HEK293 (cell line): ENCODE data around the gene MDM2.

Experiments used
- CTCF ChIA-PET: fragments of 350-600 bp; formaldehyde crosslinking; extraction: SDS; loops from one replicate; lab custom pipeline; 2021; ENCODE audit warnings: antibody characterized with exemption; lab: Yijun Ruan, JAX
- POLR2A ChIA-PET: fragments of 300-600 bp; formaldehyde crosslinking; extraction: SDS; loops from one replicate; lab custom pipeline; 2020; ENCODE audit warnings: antibody characterized with exemption, inconsistent platforms; lab: Yijun Ruan, JAX
- H3K27ac ChIP-seq: fragments of 200-500 bp; sonication (Bioruptor generic); 2 replicates; pipeline ENCODE4 v1.5.1; 2014; ENCODE audit warnings: low read depth, low read length, control low read depth, inconsistent platforms; ENCODE audit errors: extremely low read depth
- H3K36me3 ChIP-seq, 2 experiments: fragments of 200-500 bp in 1 of 2; sonication (Bioruptor generic) in 1 of 2; 1 replicate in 1 of 2; 2 replicates in 1 of 2; pipeline ENCODE4 v1.5.1; 2014 to 2017; ENCODE audit warnings: inconsistent platforms in 2 of 2, low read length in 2 of 2; ENCODE audit not compliant: control insufficient read depth in 2 of 2, insufficient read depth in 1 of 2
- H3K4me1 ChIP-seq: fragments of 200-500 bp; sonication (Bioruptor generic); 2 replicates; pipeline ENCODE4 v1.5.1; 2014; ENCODE audit warnings: mild to moderate bottlenecking, low read length, inconsistent platforms; ENCODE audit not compliant: control insufficient read depth, insufficient read depth
- H3K4me3 ChIP-seq: 2 replicates; pipeline ENCODE4 v1.5.1; 2011; ENCODE audit warnings: low read depth, mild to moderate bottlenecking, control low read depth, low read length, moderate library complexity
- H3K9me3 ChIP-seq: fragments of 200-500 bp; sonication (Bioruptor generic); 2 replicates; pipeline ENCODE4 v1.5.1; 2014; ENCODE audit warnings: low read depth, low read length, inconsistent platforms; ENCODE audit not compliant: control insufficient read depth, insufficient read depth
- KLF10 ChIP-seq: fragments of 450-650 bp; IDR thresholded peaks from 2 replicates; pipeline ENCODE4 v1.5.1; 2018; ENCODE audit warnings: missing biosample characterization, mild to moderate bottlenecking, missing genetic modification characterization
- KLF7 ChIP-seq: fragments of 450-650 bp; formaldehyde crosslinking; IDR thresholded peaks from 2 replicates; pipeline ENCODE4 v1.5.1; 2016; ENCODE audit warnings: missing biosample characterization, missing genetic modification characterization, borderline replicate concordance
- RBAK ChIP-seq: fragments of 450-650 bp; formaldehyde crosslinking; IDR thresholded peaks from 2 replicates; pipeline ENCODE4 v1.5.1; 2016; ENCODE audit warnings: missing biosample characterization, missing genetic modification characterization
- REPIN1 ChIP-seq: fragments of 450-650 bp; formaldehyde crosslinking; IDR thresholded peaks from 2 replicates; pipeline ENCODE4 v1.5.1; 2017; ENCODE audit warnings: missing biosample characterization, missing genetic modification characterization, low read depth
- ZBTB20 ChIP-seq: fragments of 450-650 bp; formaldehyde crosslinking; IDR thresholded peaks from 2 replicates; pipeline ENCODE4 v1.5.1; 2016; ENCODE audit warnings: missing biosample characterization, missing genetic modification characterization
- ZNF157 ChIP-seq: fragments of 450-650 bp; formaldehyde crosslinking; IDR thresholded peaks from 2 replicates; pipeline ENCODE4 v1.5.1; 2016; ENCODE audit warnings: missing biosample characterization, missing genetic modification characterization
- ZNF169 ChIP-seq: fragments of 450-650 bp; formaldehyde crosslinking; IDR thresholded peaks from 2 replicates; pipeline ENCODE4 v1.5.1; 2016; ENCODE audit warnings: missing biosample characterization, missing genetic modification characterization
- ZNF174 ChIP-seq: fragments of 450-650 bp; formaldehyde crosslinking; IDR thresholded peaks from 2 replicates; pipeline ENCODE4 v1.5.0; 2017; ENCODE audit warnings: missing biosample characterization, mild to moderate bottlenecking, missing genetic modification characterization
- ZNF404 ChIP-seq: fragments of 450-650 bp; formaldehyde crosslinking; IDR thresholded peaks from 2 replicates; pipeline ENCODE4 v1.5.1; 2017; ENCODE audit warnings: missing biosample characterization, missing genetic modification characterization
- ZNF518A ChIP-seq: fragments of 450-650 bp; formaldehyde crosslinking; conservative IDR thresholded peaks from 2 replicates; pipeline ENCODE4 v1.5.1; 2016; ENCODE audit warnings: low read depth, missing biosample characterization, missing genetic modification characterization
- ZNF521 ChIP-seq: fragments of 450-650 bp; formaldehyde crosslinking; IDR thresholded peaks from 2 replicates; pipeline ENCODE4 v1.5.1; 2017; ENCODE audit warnings: missing biosample characterization, mild to moderate bottlenecking, missing genetic modification characterization
- ZNF558 ChIP-seq: fragments of 450-650 bp; formaldehyde crosslinking; IDR thresholded peaks from 2 replicates; pipeline ENCODE4 v1.5.1; 2016; ENCODE audit warnings: missing biosample characterization, missing genetic modification characterization
- ZNF596 ChIP-seq: fragments of 450-650 bp; IDR thresholded peaks from 2 replicates; pipeline ENCODE4 v1.5.0; 2018; ENCODE audit warnings: missing biosample characterization, mild to moderate bottlenecking, missing genetic modification characterization, moderate library complexity
- ZNF692 ChIP-seq: fragments of 450-650 bp; formaldehyde crosslinking; IDR thresholded peaks from 2 replicates; pipeline ENCODE4 v1.5.1; 2016; ENCODE audit warnings: missing biosample characterization, missing genetic modification characterization
- ZNF747 ChIP-seq: fragments of 450-650 bp; formaldehyde crosslinking; IDR thresholded peaks from 2 replicates; pipeline ENCODE4 v1.5.1; 2016; ENCODE audit warnings: missing biosample characterization, missing genetic modification characterization
- ZNF768 ChIP-seq: fragments of 450-650 bp; formaldehyde crosslinking; IDR thresholded peaks from 2 replicates; pipeline ENCODE4 v1.5.1; 2018; ENCODE audit warnings: missing biosample characterization, mild to moderate bottlenecking, missing genetic modification characterization
- ZNF777 ChIP-seq: fragments of 450-650 bp; formaldehyde crosslinking; IDR thresholded peaks from 2 replicates; pipeline ENCODE4 v1.5.1; 2017; ENCODE audit warnings: missing biosample characterization, missing genetic modification characterization, borderline replicate concordance
- ZSCAN30 ChIP-seq: fragments of 450-650 bp; IDR thresholded peaks from 2 replicates; pipeline ENCODE4 v1.5.1; 2018; ENCODE audit warnings: missing biosample characterization, mild to moderate bottlenecking, missing genetic modification characterization, moderate library complexity
- ZXDB ChIP-seq: fragments of 450-650 bp; formaldehyde crosslinking; IDR thresholded peaks from 2 replicates; pipeline ENCODE4 v1.5.1; 2016; ENCODE audit warnings: missing biosample characterization, missing genetic modification characterization

The MDM2 gene

GRCh38 chr12:68779280-68779679, 28.7 kb upstream of the MDM2 start:
- Histone ChIP-seq H3K36me3 (no peaks in the 10 kb centered on the region), H3K4me3 (no peak overlapping the region), H3K27ac (no peak overlapping the region), H3K9me3 (no peaks in the 10 kb centered on the region), H3K4me1 (no peaks in the 10 kb centered on the region)
- ChIA-PET POLR2A (no interaction called here), CTCF (no interaction called here)
- TF ChIP-seq ZNF558 (tag by site-specific recombination) = no peak
- no peak for TF ChIP-seq ZSCAN30 (tag by site-specific recombination)
- TF ChIP-seq ZNF596 (tag by site-specific recombination) = no peak
- TF ChIP-seq ZNF747 (tag by site-specific recombination) = no peak
- no peak for TF ChIP-seq ZNF768
- TF ChIP-seq ZNF692 (tag by site-specific recombination) = no peak
- no peak for TF ChIP-seq RBAK (tag by site-specific recombination)
- no peak for TF ChIP-seq ZNF169
- no peak for TF ChIP-seq ZNF518A (tag by site-specific recombination)
- TF ChIP-seq ZNF157 = no peak

GRCh38 chr12:68780731-68781130, 27.2 kb upstream of the MDM2 start:
- TF ChIP-seq ZBTB20 = no peak
- no peak for TF ChIP-seq ZXDB (tag by site-specific recombination)
- TF ChIP-seq KLF7 (tag by site-specific recombination) = no peak
- Histone ChIP-seq H3K4me1 (no peaks in the 10 kb centered on the region), H3K4me3 (no peak overlapping the region), H3K27ac (no peak overlapping the region), H3K9me3 (no peaks in the 10 kb centered on the region), H3K36me3 (no peaks in the 10 kb centered on the region)
- ChIA-PET CTCF (interaction anchor here (0.6 kb wide), 1 partner anchor 833 kb away, joined by 3 read pairs; no protein-coding TSS in a partner anchor), POLR2A (no interaction called here)

GRCh38 chr12:68781728-68782127, 26.2 kb upstream of the MDM2 start:
- Histone ChIP-seq H3K4me1 (no peaks in the 10 kb centered on the region), H3K36me3 (no peaks in the 10 kb centered on the region), H3K9me3 (no peaks in the 10 kb centered on the region), H3K27ac (no peak overlapping the region), H3K4me3 (no peak overlapping the region)
- ChIA-PET CTCF (interaction anchor here (1.5 kb wide), 1 partner anchor 10 kb away, joined by 3 read pairs; no protein-coding TSS in a partner anchor), POLR2A (no interaction called here)
- TF ChIP-seq ZNF777 (tag by site-specific recombination) (no peak), REPIN1 (tag by site-specific recombination) (no peak), ZNF404 (tag by site-specific recombination) (no peak), ZNF521 (no peak), KLF10 (no peak), ZNF174 (tag by site-specific recombination) (no peak)
